NCI-H1930 (cell line): Measurements from ENCODE around the gene CD58.
"Not testable (repeated sequence)": the region's sequence is repeated elsewhere in the genome, so short reads cannot be mapped to it uniquely, and the experiment has no call there.

Experiments used
- DNase-seq, 2 experiments: peaks; one replicate each; lab custom pipeline; 2025; lab: John Stamatoyannopoulos, UW

Gene CD58

DNA sequence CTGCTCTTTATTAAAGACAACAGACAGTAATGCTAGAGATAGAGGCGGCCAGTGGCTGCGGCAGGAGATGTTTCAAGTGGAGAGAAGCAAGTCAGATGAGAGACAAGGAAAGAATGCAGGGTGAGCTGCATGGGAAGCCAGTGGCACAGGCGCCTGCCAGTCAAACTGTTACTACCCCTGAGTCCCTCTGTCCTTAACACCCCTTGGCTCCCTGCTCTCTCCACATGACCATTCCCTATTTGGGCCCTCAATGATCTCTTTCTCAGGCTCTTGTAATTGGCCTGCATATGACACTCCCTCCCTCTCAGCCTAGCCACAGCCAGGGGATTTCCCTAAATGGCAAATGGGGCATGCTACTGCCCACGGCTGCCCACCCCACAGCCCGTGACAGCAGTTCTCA lies 22.6 kb upstream of the CD58 start:
- DNase-seq = not testable (repeated sequence)

DNA sequence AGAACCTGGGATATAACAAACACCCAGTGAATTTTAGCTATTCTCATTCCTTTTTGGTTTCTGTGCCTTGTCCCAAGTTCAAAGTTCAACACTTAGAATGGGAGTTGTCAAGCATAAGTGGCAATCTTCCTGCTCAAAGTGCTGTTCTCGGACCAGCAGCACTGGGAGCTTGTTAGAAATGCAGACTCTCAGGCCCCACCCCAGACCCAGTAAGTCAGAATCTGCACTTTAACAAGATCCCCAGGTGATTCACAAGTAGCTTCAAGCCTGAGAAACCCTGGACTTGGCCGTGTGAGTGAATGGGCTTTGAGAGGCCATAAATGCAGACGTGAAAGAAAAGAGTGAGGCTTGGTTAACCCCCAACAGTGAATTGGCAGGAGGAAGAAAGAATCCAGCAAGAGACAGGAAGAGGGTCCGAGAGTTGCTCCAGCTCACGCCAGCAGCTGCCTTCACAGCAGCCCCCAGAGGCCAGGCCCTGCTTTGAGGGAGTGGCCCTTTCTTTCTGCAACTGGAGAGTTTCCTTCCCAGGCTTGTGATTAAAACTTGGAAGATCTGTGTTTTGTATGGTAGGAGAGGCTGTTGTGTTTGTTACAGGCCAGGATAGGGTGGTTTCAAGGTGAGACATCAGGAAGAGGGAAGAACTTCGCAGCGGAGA lies 21.3 kb upstream of the CD58 start:
- not testable (repeated sequence) for DNase-seq

DNA sequence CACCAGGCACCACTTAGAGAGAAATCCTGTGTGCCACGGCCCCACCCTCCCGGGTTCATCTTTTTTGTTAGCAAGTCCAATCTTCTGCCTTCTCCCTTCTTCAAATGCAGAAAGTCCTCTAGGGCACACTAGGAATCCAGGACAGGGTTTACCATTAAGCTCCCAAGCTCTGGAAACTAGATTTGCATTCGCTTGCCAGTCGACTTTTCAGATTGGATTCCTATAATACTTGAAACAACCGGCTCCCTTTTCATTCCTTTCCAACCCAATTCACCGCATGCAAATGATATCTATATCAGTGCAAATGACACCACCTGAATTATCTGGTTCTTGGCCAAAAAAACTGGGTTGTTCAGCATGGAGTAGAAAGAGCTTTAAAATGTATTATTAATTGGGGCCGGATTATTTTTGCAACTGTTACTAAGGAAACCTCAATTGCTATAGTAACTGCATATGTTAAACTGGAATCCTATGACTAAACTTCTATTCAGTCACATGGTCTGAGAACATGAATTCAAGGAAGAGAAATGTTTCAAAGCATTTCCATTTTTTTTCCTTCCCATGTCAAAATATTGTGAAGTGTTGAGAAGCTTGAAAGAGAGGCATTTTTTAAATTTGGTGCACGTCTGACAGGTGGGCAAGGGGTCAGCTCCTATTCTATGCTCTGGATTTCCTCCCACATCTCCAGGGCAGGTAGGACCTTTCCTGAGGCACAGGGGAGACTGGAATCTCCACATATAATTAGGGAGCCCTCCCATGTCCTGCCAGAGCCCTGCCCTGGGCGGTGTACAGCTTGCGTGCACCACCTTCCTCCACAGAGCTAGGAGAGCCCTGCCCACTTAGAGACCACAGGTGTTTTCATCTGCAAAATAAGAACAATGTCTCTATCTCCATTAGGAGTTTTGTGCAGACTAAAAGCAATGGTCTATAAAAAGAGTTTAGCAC lies 20.5 kb upstream of the CD58 start:
- DNase-seq = not testable (repeated sequence)

DNA sequence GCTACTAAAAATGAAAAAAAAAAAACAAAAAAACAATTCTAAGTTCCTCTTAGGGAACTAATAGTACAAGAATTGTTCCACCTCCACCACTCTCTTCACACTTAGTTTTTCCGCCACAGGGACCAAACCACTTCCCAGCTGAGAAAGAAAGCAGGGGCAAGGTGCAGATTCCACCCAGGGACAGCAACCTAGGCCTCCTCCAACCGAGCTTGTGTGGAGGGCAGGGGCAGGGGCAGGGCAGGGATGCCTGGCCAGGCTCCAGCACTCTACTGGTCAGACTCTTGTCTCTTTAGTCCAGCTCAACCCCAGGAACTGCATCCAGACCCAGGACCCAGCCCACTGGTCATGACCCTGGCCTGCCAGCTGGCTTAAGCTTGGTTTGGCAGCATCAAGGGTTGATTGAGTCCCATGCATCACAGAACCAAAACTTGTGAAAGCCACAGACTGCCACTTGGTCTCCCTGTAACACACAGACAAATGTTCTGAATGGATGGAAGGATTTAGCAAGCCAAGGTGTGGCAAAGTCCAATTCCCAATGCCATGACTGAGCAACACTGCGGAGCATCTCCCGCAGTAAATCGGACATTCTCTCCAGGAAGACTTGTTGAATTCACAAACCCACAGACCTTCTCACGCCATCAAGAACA lies 19.7 kb upstream of the CD58 start:
- DNase-seq = not testable (repeated sequence)

DNA sequence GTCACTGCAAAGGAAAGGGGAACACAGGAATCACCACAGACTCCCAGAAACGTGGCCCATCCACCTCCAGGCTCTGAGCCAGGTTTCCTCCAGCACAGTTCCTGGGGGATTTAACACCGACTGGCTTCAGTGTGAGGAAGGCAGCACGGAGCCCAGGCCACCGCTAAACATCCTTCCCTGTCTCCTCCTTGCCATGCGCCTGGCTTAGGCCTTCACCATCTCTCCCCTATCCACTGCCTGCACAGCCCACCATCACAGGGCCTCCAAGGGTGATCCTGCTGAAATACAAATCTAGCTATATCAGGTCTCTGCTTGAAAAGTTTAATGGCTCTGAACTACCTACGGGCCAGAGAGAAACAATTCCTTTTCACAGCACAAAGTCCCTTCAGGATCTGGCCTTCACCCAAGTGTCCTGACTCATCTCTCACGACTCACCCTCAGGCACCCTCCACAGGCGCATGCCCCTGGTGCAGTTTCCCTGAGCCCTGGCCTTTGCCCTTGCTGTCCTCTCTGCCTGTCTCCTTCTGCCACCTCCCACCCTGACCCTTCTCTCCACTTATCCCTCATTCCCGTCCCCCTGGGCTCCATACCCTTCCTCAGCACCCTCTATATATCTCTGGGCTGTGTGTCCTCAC lies 18.4 kb upstream of the CD58 start:
- DNase-seq = not testable (repeated sequence)

DNA sequence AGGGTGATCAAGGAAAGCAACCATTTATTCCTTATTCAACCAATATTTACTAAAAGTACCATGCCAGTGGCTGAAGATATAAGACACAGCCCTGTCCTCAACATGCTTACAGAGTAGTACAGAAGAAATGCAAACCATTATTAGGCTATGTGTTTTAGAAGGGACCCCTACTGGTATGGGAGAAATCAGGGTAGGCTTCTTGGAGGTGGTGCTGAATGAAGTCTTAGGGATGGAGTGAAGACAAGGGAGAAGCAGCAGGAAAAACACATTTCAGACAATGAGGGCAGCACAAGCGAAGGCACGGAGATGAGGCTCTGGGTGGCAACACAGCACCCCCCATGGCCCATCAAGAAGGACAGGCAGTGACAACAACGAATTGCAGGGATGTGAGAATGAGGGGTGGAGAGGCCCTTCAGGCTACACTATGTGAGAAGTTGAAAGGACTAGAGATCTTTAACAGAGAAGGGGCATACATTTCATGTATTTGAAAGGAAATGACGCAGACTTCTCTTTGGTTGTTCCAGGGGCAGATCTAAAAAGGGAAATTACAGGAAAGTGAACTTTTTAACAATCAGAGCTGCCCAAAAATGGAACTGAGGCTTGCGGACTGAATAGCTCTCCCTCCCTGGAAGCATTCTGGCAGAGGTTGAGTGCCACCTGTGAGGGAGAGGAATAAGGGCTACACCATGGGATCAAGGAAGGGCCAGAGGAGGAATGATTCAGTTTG lies 16.8 kb upstream of the CD58 start:
- DNase-seq = no peak

DNA sequence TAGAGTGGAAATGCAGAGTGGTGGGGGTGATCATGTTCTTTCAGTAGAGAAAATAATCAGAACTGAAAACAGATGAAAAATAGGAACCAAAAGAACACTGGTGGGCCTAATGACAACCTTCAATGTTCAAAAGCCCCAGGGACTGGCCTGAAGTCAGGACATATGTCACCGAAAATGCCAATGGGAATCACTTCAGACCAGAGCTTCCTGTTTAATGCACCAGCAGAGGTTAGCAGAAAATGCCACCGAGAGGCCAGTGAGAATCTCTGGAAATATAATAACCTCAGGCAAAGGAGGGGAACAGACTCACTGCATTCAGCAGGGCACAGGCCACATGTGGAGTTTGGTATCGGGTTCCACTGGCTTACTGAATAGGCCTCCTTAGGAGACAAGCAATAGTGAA lies 15.9 kb upstream of the CD58 start:
- no peak for DNase-seq

DNA sequence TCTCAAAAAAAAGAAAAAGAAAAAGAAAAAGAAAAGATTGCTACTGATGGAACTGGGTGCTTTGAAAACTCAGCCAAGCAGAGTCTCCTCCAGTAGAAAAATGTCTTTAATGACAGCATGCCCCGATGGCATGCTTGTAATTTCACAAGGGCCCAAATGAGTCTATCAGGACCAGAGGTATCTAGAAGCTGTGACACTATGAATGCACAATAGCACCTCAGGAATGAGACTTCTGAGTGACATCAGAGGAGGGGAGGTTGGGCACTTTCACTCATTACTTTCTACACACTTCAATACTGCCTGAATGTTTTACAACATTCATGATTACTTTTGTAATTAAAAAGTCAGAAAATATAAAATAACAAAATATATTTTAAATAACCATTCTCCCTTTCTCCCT lies 15.1 kb upstream of the CD58 start:
- no peak for DNase-seq

DNA sequence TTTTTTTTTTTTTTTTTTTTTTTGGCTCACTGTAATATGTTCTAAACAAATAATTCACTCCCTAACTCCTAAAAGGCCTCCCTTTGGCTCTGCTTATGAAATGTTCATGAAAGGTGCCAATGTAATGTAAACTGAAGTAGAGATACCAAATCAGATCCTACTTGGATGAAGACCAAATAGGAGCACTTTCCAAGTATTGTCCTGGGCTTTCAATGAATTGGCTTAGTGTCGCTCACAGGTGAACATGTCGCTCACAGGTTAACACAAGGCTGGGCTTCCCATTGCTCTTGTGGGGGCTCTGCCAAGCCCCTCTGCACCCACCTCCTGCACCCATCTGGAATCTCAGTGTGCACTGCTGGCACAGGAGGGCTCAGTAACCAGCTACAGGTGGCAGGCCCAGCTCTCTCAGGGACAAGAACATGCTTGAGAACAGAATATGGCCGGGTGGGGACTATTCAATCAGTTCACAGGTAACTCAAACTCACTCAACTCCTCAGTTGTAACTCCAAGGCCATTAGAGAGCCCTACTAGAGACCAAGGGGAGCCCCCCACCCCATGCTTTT lies 10.6 kb upstream of the CD58 start:
- DNase-seq = no peak

DNA sequence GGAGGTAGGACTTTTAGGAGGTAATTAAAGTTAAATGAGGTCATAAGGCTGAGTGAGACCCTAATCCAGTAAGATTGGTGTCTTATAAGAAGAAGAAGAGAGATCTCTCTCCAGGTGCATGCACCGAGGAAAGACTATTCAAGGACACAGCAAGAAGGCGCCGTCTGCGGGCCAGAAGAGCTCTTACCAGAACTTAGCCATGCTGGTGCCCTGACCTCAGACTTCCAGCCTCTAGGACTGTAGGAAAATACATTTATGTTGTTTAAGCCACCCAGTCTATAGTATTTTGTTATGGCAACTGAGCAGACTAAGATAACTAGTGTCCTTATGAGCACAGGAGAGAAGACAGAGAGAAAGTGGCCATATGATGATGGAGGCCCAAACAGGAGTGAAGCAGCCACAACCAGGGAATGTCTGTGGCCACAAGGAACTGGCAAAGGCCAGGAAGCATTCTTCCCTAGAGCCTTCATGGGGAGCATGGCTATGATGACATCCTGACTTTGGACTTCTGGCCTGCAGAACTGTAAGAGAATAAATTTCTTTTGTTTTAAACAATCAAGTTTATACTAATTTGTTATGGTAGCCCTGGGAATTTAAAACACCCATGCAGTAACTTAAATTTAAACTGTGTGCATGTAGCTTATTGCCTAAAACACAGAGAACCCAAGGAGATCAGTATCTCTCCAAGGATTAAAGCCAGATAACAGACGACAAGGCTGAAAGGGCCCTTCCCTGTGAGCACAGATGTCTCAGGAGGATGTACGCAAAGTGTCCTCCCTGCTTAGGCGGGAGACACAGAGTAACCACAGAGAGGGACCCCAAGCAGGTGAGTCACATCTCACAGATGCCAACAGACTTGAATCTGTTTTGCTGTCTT lies 9.9 kb upstream of the CD58 start:
- DNase-seq = no peak

DNA sequence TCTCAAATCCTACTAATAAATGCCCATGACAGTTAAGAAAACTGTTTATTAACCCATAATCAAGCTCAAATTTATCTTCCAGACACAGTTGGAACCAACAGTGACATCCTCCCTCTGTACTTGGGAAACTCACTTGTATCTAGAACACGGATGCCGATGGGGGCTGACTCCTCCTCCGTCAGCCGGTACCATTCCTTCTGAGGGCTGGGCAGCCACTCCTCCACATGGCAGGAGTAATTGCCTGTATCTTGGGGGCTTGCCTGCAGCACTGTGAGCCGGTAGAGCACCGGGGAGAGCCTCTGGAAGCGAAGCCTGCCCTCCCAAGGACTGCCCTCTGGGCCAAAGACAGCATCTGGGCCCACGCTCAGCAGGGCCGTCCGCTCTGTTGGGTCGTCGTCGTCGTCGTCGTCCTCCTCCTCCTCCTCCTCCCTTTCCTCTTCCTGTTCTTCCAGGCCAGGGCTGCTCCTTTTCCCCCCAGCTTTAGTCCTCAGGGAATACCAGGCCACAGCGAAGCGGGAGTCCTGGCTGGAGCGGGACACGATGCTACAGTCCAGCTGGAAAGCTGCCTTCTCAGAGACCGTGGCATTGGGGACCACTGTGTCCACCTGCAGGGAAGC lies 8.5 kb upstream of the CD58 start:
- DNase-seq = no peak

DNA sequence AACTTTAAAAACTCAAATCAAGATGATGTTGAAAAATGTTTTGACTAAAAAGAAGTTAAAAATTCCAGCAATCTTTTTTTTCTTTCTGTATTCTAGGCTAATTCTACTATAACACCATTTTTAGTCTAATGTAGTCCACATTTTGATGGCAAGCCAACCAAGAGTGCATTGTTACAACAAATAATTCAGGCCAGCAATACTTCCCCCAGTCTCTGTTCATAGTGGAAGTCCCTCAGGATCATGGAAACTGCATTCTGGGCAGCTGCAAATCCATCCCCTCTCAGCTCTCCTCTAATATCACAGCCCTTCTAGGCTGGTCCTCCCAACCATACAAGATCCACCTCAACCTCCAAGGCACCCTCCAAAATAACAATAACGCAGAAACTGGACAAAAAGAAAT lies 7.8 kb upstream of the CD58 start:
- no peak for DNase-seq

DNA sequence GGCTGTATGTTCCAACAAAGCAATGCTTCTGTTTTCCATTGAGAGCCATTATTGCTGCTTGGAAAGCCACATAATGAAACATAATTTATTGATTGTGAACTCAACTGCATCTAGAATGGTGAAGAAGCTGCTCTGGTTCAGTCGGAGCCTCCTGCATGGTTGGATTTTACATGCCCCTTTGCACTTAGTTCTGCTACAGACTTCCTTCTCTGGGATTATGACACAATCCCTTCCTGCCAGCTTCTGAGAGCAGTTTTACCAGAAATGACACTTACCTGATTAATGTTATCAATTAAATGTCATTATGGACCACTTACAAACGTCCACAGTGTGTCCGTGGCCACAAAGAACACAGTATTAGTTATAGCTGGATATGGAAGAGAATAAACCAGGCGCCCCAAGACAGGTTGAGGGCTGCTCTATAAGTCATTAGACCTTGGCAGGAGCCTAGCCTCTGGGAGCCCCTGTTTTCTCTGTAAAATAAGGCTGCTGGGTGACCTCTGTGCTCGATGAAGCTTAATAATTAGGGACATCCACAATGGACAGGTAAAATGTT lies 7.0 kb upstream of the CD58 start:
- DNase-seq = no peak

DNA sequence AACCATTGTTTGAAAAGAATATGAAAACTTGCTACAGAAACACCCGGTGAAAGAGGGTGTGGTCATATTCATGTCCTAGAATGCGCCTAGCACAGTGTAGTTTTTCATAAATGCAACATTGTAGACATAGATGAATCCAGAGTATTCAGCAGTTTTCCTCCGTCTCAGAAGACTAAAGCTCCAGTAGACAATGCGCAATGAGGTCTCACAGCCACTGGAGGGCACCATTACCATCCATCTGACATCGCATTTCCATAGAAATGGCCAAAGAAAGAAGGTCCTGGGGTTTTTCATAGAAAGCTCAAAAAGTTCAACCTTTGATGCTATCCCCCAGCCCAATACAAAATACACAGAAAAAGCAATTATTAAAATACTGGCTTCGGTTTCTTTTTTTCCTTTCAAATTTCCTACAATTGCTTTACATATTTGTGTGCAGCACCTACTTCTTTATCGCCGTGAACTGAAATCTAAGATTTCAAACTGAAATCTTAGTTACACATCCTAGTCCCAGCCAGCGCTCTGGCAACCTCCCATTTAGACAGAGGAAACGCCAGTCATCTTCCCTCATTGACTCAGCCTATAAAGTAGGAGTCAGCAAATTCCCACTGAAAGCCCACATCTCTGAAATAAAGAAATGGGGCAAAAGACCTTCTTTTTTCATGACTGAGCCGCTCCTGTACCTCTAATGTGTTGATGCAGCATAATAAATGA lies 3.9 kb upstream of the CD58 start:
- peak; percentile 10 to 46 for DNase-seq

DNA sequence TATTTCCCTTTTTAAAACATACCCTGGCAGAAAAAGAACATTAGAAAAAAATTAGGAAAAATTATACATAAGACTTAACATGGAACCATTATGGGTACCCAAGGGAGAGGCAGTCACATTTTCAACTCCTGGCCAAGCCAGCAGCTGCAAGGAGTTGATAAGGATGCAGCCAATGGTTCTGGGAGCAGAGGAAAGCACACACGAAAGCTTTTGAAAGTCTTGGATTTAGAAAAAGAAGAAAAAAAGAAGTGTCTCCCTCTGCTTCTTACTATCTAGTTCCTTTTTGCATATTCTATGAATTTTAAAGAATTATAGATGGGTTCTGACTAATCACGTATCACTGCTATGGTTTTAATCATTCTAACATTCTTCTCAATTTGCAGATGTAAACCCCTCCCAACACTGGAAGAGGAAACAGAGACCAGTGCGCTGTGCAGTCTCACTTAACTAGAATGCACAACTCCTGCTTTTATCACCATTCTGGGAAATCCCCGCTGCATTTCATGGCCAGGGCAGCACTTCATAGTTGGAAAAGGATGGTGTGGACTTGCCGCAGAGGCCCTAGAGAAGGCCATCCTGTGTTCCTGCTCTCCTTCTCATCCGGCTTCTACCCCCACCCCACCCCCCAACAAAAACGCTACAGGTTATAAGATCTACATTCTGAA lies 2.7 kb upstream of the CD58 start:
- DNase-seq = no peak

DNA sequence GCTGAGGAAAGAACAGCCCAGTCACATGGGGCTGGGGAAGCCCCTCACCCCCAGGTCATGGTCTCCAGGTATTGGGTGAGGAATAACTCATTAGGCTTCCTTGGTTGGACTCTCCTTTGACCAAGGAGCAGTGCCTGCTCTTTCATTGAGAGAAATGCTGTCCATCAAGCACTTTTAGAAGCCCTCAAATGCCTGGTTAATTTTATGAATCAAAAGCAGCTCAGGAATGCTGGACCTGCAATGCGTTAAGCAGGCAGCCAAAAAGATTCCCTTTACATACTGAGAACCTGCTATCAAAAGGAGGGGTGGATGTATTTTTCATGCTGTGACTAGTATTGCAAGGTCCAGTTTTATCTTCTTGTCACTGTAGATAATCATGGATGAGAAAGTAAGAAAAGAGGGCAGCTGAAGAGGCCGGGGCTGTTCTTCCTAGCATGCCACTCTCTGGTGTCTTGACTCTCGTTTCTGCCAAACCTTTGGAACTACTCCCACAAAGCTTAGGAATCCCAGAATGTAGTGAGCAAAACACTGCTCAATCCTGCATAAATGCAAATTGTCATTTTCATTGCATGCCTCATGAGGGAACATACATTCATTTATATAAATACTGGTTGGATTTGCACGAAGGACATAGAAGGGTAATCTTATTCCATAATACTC lies 2.1 kb upstream of the CD58 start:
- DNase-seq = no peak

DNA sequence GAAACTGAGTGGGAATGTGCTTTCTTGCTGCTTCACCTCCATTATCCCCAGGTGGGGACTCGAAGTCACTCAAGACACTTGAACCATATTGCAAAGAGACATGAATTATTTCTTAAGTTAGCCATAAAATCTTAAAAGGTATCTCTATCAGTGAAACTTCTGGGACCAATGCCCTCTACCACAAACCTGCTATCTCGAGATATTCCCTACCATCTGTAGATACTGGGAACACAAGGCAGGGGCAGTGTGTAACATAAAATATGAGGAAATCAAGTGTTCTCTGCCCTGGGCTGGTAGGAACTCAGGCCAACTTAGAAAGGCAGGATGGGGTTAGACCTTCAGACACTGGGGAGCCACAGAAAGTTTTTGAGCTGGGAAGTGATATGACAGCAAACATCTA lies 1.3 kb upstream of the CD58 start:
- no peak for DNase-seq
